Measurements from ENCODE around the gene ANKRD34A. TPM values are rescaled to one million over a fixed set of nuclear protein-coding genes. Genes with fewer than 3 reads are reported as not detected.

ANKRD34A gene
- total and polyA plus RNA-seq, 2 of the 8 experiments (the other 6 are each of a cell fraction or from before 2014, with no cell fraction given): 0.15 to 0.20 TPM

- Histone ChIP-seq H4K20me1 (replicated peaks in 1 of 2; ENCODE audit: control insufficient read depth in 1 of 2, insufficient read depth in 2 of 2, low read length in 2 of 2) (peaks cover 0 to 2% of the 10 kb centered on the region in 2 experiments), H2AK5ac (ENCODE audit: low read depth, low read length) (no peak overlapping the region), H3K56ac (replicated peaks; ENCODE audit: insufficient read length, low read depth, low read length) (no peak overlapping the region), H3K18ac (ENCODE audit: extremely low read depth, low read length) (peak overlapping the region; percentile 85; the same call in 1 of the 2 replicates), H3K79me2 (ENCODE audit: control insufficient read depth in 1 of 2, insufficient read depth in 2 of 2, low read length in 2 of 2) (no peaks in the 10 kb centered on the region), H2BK20ac (ENCODE audit: low read length) (no peak overlapping the region), H3K4me1 (replicated peaks in 1 of 4; ENCODE audit: control insufficient read depth in 3 of 4, insufficient read depth in 4 of 4, low read length in 3 of 4) (peaks cover 0 to 20% (median 11%) of the 10 kb centered on the region in 4 experiments; a peak in 6 of 7 replicates), H3K79me1 (ENCODE audit: low read depth, low read length) (no peaks in the 10 kb centered on the region), H2AFZ (ENCODE audit: low read length) (peak overlapping the region; percentile 40; the same call in 1 of the 2 replicates), H4K91ac (replicated peaks; ENCODE audit: insufficient read length, low read length) (no peak overlapping the region), H3K36me3 (ENCODE audit: control insufficient read depth in 2 of 4, insufficient read depth in 4 of 4, low read length in 3 of 4) (no peaks in the 10 kb centered on the region), H3K27ac (ENCODE audit: low read depth, low read length) (no peak overlapping the region), H3K23me2 (ENCODE audit: low read depth, low read length) (peaks cover 25% of the 10 kb centered on the region), H3K14ac (ENCODE audit: insufficient read length) (no peak overlapping the region), H3K4me2 (ENCODE audit: insufficient read depth in 1 of 2, low read depth in 2 of 2, low read length in 2 of 2) (peak overlapping the region; percentile 93 to 98), H4K5ac (ENCODE audit: insufficient read length, low read depth, low read length) (no peak overlapping the region), H4K8ac (ENCODE audit: extremely low read depth, insufficient read depth, low read length) (peak overlapping the region; percentile 51; the same call in 1 of the 2 replicates), H3K4me3 (ENCODE audit: extremely low read depth in 1 of 4, insufficient read depth in 2 of 4, low read depth in 3 of 4, low read length in 4 of 4) (peak overlapping the region; percentile 56 to 85 (median 82)), H2BK5ac (ENCODE audit: low read depth, low read length) (0 out of 2 replicates have a peak overlapping the region, but pooled peaks have one; percentile 38), H2BK12ac (ENCODE audit: low read depth, low read length) (no peak overlapping the region), H3K9ac (replicated peaks in 1 of 4; ENCODE audit: extremely low read depth in 1 of 4, low read depth in 3 of 4, low read length in 3 of 4) (peak overlapping the region in 1 of 4 experiments; percentile 15; a peak in 3 of 7 replicates), H3K4ac (replicated peaks; ENCODE audit: insufficient read length, low read depth, low read length) (no peak overlapping the region), H2BK120ac (replicated peaks; ENCODE audit: low read depth, low read length) (no peak overlapping the region), H2BK15ac (ENCODE audit: low read length) (no peak overlapping the region), H3K27me3 (replicated peaks in 1 of 4; ENCODE audit: control insufficient read depth in 3 of 4, extremely low read depth in 1 of 4, insufficient read depth in 3 of 4, low read length in 3 of 4) (peaks cover 25 to 75% (median 66%) of the 10 kb centered on the region in 4 experiments), H3K23ac (ENCODE audit: insufficient read length) (no peak overlapping the region), H3K9me3 (ENCODE audit: insufficient read depth in 2 of 2, low read depth in 1 of 2, low read length in 1 of 2) (no peaks in the 10 kb centered on the region)
- CTCF ChIA-PET (ENCODE audit: partially characterized antibody): no interaction called here
- peak in 1 of 2 experiments; percentile 92 for DNase-seq (ENCODE audit: low read depth in 1 of 2, low spot score in 2 of 2)
- WGBS, 2 experiments (ENCODE audit: extremely low coverage in 1 of 2, insufficient coverage in 1 of 2, insufficient read length in 1 of 2, insufficient replicate concordance in 2 of 2, low coverage in 1 of 2, low lambda C conversion rate in 2 of 2, missing lambda C conversion rate in 1 of 2): 0% methylated on average over 28 of the region's 44 CpGs; no CpG with 5 or more reads in 1 of the 2 experiments
- POLR2A ChIA-PET (ENCODE audit: partially characterized antibody): interaction anchor here (0.7 to 5.3 kb wide), 3 partner anchors 33 to 74 kb away, joined by 3 to 31 read pairs (median 4); partner anchors contain the start of genes RBM8A and TXNIP
- no peak for FAIRE-seq
- TF ChIP-seq ASH2L (IDR thresholded peaks at IDR 0.05; ENCODE audit: low read length): peak; percentile 41
- no peak for TF ChIP-seq CBX8 (IDR thresholded peaks at IDR 0.05; ENCODE audit: borderline replicate concordance, low read depth, low read length)
- no peak for TF ChIP-seq NANOG (IDR thresholded peaks at IDR 0.05; ENCODE audit: insufficient read depth, low read depth, low read length, poor library complexity, severe bottlenecking)
- no peak for TF ChIP-seq BCL11A (IDR thresholded peaks at IDR 0.05; ENCODE audit: low read depth in 2 of 2, low read length in 2 of 2)
- TF ChIP-seq RXRA (IDR thresholded peaks at IDR 0.05; ENCODE audit: insufficient read depth, low read depth, low read length): no peak
- no peak for TF ChIP-seq HDAC6 (IDR thresholded peaks at IDR 0.05; ENCODE audit: low read depth, low read length)
- no peak for TF ChIP-seq RFX5 (IDR thresholded peaks at IDR 0.05; ENCODE audit: borderline replicate concordance, low read depth, low read length)
- no peak; the same call in 1 of the 2 replicates for TF ChIP-seq RBBP5 (IDR thresholded peaks at IDR 0.05; ENCODE audit: borderline replicate concordance, low read depth, low read length)
- TF ChIP-seq JUND (IDR thresholded peaks at IDR 0.05; ENCODE audit: low read length): no peak
- TF ChIP-seq CBX5 (IDR thresholded peaks at IDR 0.05; ENCODE audit: low read depth, low read length): no peak
- no peak for TF ChIP-seq EGR1 (IDR thresholded peaks at IDR 0.05; ENCODE audit: borderline replicate concordance, low read depth, low read length)
- 0 out of 2 replicates have a peak, but pooled peaks have one; percentile 65 for TF ChIP-seq SP4 (IDR thresholded peaks at IDR 0.05; ENCODE audit: low read length)
Observed at GRCh38 chr1:145960468-145961108, 3.8 kb downstream of the ANKRD34A start.

Measured in H1 (cell line).